ENCODE results near the gene CEP170B. TPM values are rescaled to one million over a fixed set of nuclear protein-coding genes. Genes with fewer than 3 reads are reported as not detected.

CEP170B gene
- total and polyA plus RNA-seq, 8 donors: 9.6 to 483 (median 29.1) TPM

- peaks cover 0 to 5% (median 5%) of the 10 kb centered on the region in 4 donors for H3K4me1 ChIP-seq
- H3K9me3 ChIP-seq: no peaks in the 10 kb centered on the region
- no peak overlapping the region for H3K27ac ChIP-seq
- TF ChIP-seq EP300 (IDR thresholded peaks at IDR 0.05) (no peak), POLR2A (IDR thresholded peaks at IDR 0.05) (no peak)
- no peak for DNase-seq
- intact Hi-C loops (cut with DNase I; ENCODE audit: low total_unique reads): no loop called here
- H3K4me3 ChIP-seq: no peak overlapping the region
- H3K27me3 ChIP-seq: no peaks in the 10 kb centered on the region
- 83 to 92% (median 88%) methylated on average over 16 to 37 of the region's 38 CpGs for WGBS, 5 donors
- H3K36me3 ChIP-seq: peaks cover 52 to 88% (median 80%) of the 10 kb centered on the region in 4 donors
Observed at GRCh38 chr14:104885031-104885972, 20.2 kb downstream of the CEP170B start.

GRCh38 chr14:104885973-104886689 lies 21.1 kb downstream of the CEP170B start:
- DNase-seq: no peak
- no peak overlapping the region for H3K27ac ChIP-seq
- peaks cover 0 to 5% (median 5%) of the 10 kb centered on the region in 4 donors for H3K4me1 ChIP-seq
- H3K27me3 ChIP-seq: no peaks in the 10 kb centered on the region
- H3K4me3 ChIP-seq: no peak overlapping the region
- TF ChIP-seq POLR2A (IDR thresholded peaks at IDR 0.05) (no peak), EP300 (IDR thresholded peaks at IDR 0.05) (no peak), CTCF (IDR thresholded peaks at IDR 0.05) (no peak), POLR2AphosphoS5 (IDR thresholded peaks at IDR 0.05) (no peak)
- intact Hi-C loops (cut with DNase I; ENCODE audit: low total_unique reads): no loop called here
- no peaks in the 10 kb centered on the region for H3K9me3 ChIP-seq
- WGBS, 5 donors: 87 to 93% (median 92%) methylated on average over 14 to 40 of the region's 40 CpGs
- H3K36me3 ChIP-seq: peaks cover 46 to 80% (median 72%) of the 10 kb centered on the region in 4 donors

DNA sequence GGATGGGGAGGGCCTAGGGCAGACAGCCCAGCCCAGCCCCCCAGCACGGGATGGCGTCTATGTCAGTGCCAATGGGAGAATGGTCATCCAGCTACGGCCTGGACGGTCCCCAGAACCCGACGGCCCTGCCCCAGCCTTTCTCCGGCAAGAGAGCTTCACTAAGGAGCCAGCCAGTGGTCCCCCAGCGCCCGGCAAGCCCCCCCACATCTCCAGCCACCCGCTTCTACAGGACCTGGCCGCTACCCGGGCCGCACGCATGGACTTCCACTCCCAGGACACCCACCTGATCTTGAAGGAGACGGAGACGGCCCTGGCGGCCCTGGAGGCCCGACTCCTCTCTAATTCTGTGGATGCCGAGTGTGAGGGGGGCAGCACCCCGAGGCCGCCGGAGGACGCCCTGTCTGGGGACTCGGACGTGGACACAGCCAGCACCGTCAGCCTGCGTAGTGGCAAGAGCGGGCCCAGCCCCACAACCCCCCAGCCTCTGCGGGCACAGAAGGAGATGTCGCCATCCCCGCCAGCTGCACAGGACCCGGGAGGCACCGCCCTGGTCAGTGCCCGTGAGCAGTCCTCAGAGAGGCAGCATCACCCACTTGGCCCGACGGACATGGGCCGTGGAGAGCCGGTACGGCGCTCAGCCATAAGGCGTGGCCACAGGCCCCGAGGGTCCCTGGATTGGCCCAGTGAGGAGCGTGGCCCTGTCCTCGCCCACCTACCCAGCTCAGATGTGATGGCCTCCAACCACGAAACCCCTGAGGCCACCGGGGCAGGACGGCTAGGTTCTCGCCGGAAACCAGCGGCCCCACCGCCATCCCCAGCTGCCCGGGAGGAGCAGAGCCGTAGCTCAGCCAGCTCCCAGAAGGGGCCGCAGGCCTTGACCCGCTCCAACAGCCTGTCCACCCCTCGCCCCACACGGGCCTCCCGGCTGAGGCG lies 21.9 kb downstream of the CEP170B start:
- Histone ChIP-seq H3K27ac (no peak overlapping the region), H3K27me3 (no peaks in the 10 kb centered on the region), H3K4me1 (peaks cover 0 to 5% (median 5%) of the 10 kb centered on the region in 4 donors), H3K36me3 (peaks cover 46 to 72% (median 67%) of the 10 kb centered on the region in 4 donors), H3K9me3 (no peaks in the 10 kb centered on the region), H3K4me3 (no peak overlapping the region)
- no peak for DNase-seq
- intact Hi-C loops (cut with DNase I; ENCODE audit: low total_unique reads): no loop called here
- TF ChIP-seq POLR2A (IDR thresholded peaks at IDR 0.05) (no peak), EP300 (IDR thresholded peaks at IDR 0.05) (no peak), CTCF (IDR thresholded peaks at IDR 0.05) (no peak), POLR2AphosphoS5 (IDR thresholded peaks at IDR 0.05) (no peak)
- 92 to 95% (median 94%) methylated on average over 41 to 59 of the region's 59 CpGs for WGBS, 5 donors

DNA sequence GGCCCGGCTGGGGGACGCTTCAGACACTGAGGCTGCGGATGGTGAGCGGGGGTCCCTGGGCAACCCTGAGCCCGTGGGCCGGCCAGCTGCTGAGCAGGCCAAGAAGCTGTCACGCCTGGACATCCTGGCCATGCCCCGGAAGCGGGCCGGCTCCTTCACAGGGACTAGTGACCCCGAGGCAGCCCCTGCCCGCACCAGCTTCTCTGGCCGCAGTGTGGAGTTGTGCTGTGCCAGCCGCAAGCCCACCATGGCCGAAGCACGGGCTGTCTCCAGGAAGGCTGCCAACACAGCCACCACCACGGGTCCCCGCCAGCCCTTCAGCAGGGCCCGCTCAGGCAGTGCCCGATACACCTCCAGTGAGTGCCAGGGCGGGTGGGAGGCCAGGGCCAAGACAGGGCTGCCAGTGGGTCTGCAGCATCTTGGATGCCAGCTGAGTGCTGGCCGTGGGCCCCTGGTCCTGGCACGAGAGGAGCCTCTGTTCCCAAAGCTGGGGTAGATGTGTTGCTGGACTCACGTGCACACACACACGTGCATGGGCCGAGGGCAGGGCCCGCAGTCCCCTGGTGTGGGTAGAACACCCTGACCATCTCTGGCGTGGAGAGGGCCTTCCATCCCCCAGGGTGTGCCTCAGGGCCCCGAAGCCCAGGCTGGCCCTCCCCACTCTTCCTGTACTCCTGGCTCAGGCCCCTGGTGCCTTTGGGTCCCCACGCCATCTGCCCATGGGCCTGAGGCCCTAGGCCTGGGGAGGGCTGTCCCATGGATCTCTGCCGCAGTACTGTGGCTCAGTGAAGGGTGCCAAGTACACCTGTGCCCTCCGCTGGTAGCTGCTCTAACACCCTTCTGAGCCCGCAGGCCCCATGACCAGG lies 22.8 kb downstream of the CEP170B start:
- no peaks in the 10 kb centered on the region for H3K27me3 ChIP-seq
- no peak overlapping the region for H3K27ac ChIP-seq
- no peak overlapping the region for H3K4me3 ChIP-seq
- TF ChIP-seq CTCF (IDR thresholded peaks at IDR 0.05) (no peak), POLR2AphosphoS5 (IDR thresholded peaks at IDR 0.05) (no peak), EP300 (IDR thresholded peaks at IDR 0.05) (no peak), POLR2A (IDR thresholded peaks at IDR 0.05) (no peak)
- H3K4me1 ChIP-seq: peaks cover 0 to 1% (median under 1%) of the 10 kb centered on the region in 4 donors
- DNase-seq: no peak
- H3K36me3 ChIP-seq: peaks cover 44 to 65% (median 63%) of the 10 kb centered on the region in 4 donors
- WGBS, 5 donors: 93 to 97% (median 95%) methylated on average over 8 to 33 of the region's 33 CpGs
- no peaks in the 10 kb centered on the region for H3K9me3 ChIP-seq
- intact Hi-C loops (cut with DNase I; ENCODE audit: low total_unique reads): no loop called here
